ENCODE measurements around the gene PCSK2. TPM values are rescaled to one million over a fixed set of nuclear protein-coding genes. Genes with fewer than 3 reads are reported as not detected.

Gene PCSK2
- total RNA-seq, 4 donors from 2014 or later = under 0.01 to 0.18 (median 0.18) TPM; not detected in 1

DNA sequence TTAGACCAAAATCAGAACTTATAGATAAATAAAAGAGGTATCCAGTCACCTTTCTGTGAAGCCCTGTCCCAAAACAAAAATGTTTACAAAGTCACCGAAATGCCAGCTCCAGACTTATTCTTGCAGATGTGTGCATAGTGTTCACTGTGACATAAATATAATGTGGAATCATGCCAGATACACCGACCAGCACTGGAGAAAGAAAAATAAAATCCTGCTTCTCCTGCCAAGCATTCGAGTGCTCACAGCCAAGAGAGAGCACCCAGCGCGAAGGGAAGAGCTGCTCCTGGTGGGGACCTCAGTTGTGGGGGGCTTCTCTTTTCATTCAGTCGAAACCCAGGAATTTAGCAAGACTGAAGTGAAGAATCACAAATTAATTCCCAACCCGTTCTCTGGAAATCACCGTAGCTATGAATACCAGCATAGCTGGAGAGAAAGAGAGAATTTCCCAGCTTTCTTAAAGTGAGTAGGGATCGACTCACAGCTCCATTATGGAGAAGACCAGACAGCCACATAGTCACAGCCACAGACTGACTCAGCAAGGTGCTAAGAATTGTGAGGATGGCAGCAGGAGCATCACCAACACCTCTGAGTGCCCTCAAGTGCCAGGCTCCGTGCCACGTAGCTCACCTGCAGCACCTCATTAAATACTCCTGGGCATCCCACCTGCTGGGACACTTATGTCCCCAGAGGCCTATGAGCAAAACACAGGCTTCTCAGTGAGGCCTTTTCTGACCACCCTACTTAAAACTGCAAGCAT, 271.2 kb downstream of the PCSK2 start:
- Histone ChIP-seq H3K4me3 (no peak overlapping the region), H3K27ac (no peak overlapping the region), H3K27me3 (no peaks in the 10 kb centered on the region), H3K36me3 (no peaks in the 10 kb centered on the region), H3K9me3 (no peaks in the 10 kb centered on the region), H3K4me1 (peaks cover 0 to 5% (median 0%) of the 10 kb centered on the region in 3 donors)
- no peak for TF ChIP-seq POLR2A (IDR thresholded peaks at IDR 0.05)
- 42 to 49% methylated on average over 9 to 11 of the region's 11 CpGs for WGBS, 2 donors
- intact Hi-C loops (cut with DNase I) = no loop called here
- DNase-seq = no peak

GRCh38 chr20:17498641-17499040, 271.8 kb downstream of the PCSK2 start:
- H3K9me3 ChIP-seq = no peaks in the 10 kb centered on the region
- no peaks in the 10 kb centered on the region for H3K36me3 ChIP-seq
- no peaks in the 10 kb centered on the region for H3K27me3 ChIP-seq
- intact Hi-C loops (cut with DNase I) = no loop called here
- peaks cover 0 to 5% (median 0%) of the 10 kb centered on the region in 3 donors for H3K4me1 ChIP-seq
- no peak for DNase-seq
- no peak overlapping the region for H3K27ac ChIP-seq
- H3K4me3 ChIP-seq = no peak overlapping the region
- TF ChIP-seq CTCF (IDR thresholded peaks at IDR 0.05) (no peak), POLR2A (IDR thresholded peaks at IDR 0.05) (no peak)
- WGBS, 2 donors = 89 to 91% methylated on average over 11 to 13 of the region's 13 CpGs

- TF ChIP-seq POLR2A (IDR thresholded peaks at IDR 0.05) (no peak), CTCF (IDR thresholded peaks at IDR 0.05) (no peak)
- H3K27me3 ChIP-seq = no peaks in the 10 kb centered on the region
- no peak overlapping the region for H3K4me3 ChIP-seq
- 53 to 69% methylated on average over 4 to 5 of the region's 5 CpGs for WGBS, 2 donors
- intact Hi-C loops (cut with DNase I) = no loop called here
- H3K36me3 ChIP-seq = no peaks in the 10 kb centered on the region
- DNase-seq = no peak
- peaks cover 0 to 5% (median 0%) of the 10 kb centered on the region in 3 donors for H3K4me1 ChIP-seq
- H3K9me3 ChIP-seq = no peaks in the 10 kb centered on the region
- no peak overlapping the region for H3K27ac ChIP-seq
Measured at GRCh38 chr20:17499041-17499440, 272.2 kb downstream of the PCSK2 start.

GRCh38 chr20:17500271-17500670, 273.4 kb downstream of the PCSK2 start:
- H3K27ac ChIP-seq = no peak overlapping the region
- 93 to 94% methylated on average over 10 of the region's 10 CpGs for WGBS, 2 donors
- intact Hi-C loops (cut with DNase I) = loop anchor here (10.0 kb wide), 2 partner anchors 115 to 395 kb away; no protein-coding TSS in a partner anchor

GRCh38 chr20:17500826-17501225, 274.0 kb downstream of the PCSK2 start:
- no peaks in the 10 kb centered on the region for H3K36me3 ChIP-seq
- H3K9me3 ChIP-seq = no peaks in the 10 kb centered on the region
- H3K4me1 ChIP-seq = peaks cover 6 to 21% (median 10%) of the 10 kb centered on the region in 3 donors
- H3K27me3 ChIP-seq = no peaks in the 10 kb centered on the region
- no peak overlapping the region for H3K4me3 ChIP-seq
- intact Hi-C loops (cut with DNase I) = loop anchor here (10.0 kb wide), 2 partner anchors 114 to 394 kb away; no protein-coding TSS in a partner anchor
- 67 to 72% methylated on average over 7 of the region's 7 CpGs for WGBS, 2 donors
- H3K27ac ChIP-seq = no peak overlapping the region
- TF ChIP-seq CTCF (IDR thresholded peaks at IDR 0.05) (no peak), POLR2A (IDR thresholded peaks at IDR 0.05) (no peak)
- no peak for DNase-seq

More at GRCh38 chr20:17500271-17500670, 273.4 kb downstream of the PCSK2 start:
- no peaks in the 10 kb centered on the region for H3K36me3 ChIP-seq
- H3K9me3 ChIP-seq = no peaks in the 10 kb centered on the region
- H3K4me3 ChIP-seq = no peak overlapping the region
- peaks cover under 1 to 16% (median 5%) of the 10 kb centered on the region in 3 donors for H3K4me1 ChIP-seq
- DNase-seq = no peak
- H3K27me3 ChIP-seq = no peaks in the 10 kb centered on the region
- no peak for TF ChIP-seq POLR2A (IDR thresholded peaks at IDR 0.05)
- TF ChIP-seq CTCF (IDR thresholded peaks at IDR 0.05) = no peak

Measured in esophagus squamous epithelium (tissue), 5 donors.